GM23338 (cell line): ENCODE data around the gene ATXN2. TPM values are rescaled to one million over a fixed set of nuclear protein-coding genes. Genes with fewer than 3 reads are reported as not detected.
A peak's percentile ranks its signal among the peaks of the same experiment; 100 is the strongest.

Source experiments
- ATAC-seq: fragments of 200-7000 bp; cut with Tn5 transposase; 3 replicates; pipeline ENCODE4 v1.9.1; 2020
- DNase-seq: peaks from one replicate; pipeline ENCODE4 v3.0.0-alpha.2; 2015; ENCODE audit warnings: low spot score
- H2AFZ ChIP-seq: fragments of 200-600 bp; sonication (generic); 2 replicates; pipeline ENCODE4 v1.8.0; 2016; ENCODE audit warnings: antibody characterized with exemption, mild to moderate bottlenecking, moderate library complexity
- H3F3A ChIP-seq: fragments of 200-600 bp; sonication (generic); replicated peaks from 2 replicates; pipeline ENCODE4 v1.8.0; 2017; ENCODE audit warnings: antibody characterized with exemption, mixed run types, low read depth
- H3K27ac ChIP-seq: fragments of 200-600 bp; sonication (generic); 2 replicates; pipeline ENCODE4 v1.6.1; 2016; ENCODE audit warnings: low read depth
- H3K27me3 ChIP-seq: fragments of 200-600 bp; sonication (generic); 2 replicates; pipeline ENCODE4 v1.8.0; 2016; ENCODE audit warnings: mild to moderate bottlenecking, mixed run types, moderate library complexity; ENCODE audit not compliant: insufficient read depth
- H3K36me3 ChIP-seq: fragments of 200-600 bp; sonication (generic); 2 replicates; pipeline ENCODE4 v1.8.0; 2016; ENCODE audit warnings: mild to moderate bottlenecking; ENCODE audit not compliant: insufficient read depth
- H3K4me1 ChIP-seq: fragments of 200-600 bp; sonication (generic); 2 replicates; pipeline ENCODE4 v1.8.0; 2016; ENCODE audit warnings: mild to moderate bottlenecking, moderate library complexity; ENCODE audit not compliant: insufficient read depth
- H3K4me2 ChIP-seq: fragments of 200-600 bp; sonication (generic); 2 replicates; pipeline ENCODE4 v1.7.1; 2017; ENCODE audit warnings: mixed run types
- H3K4me3 ChIP-seq: fragments of 200-600 bp; sonication (generic); 2 replicates; pipeline ENCODE4 v1.6.1; 2016; ENCODE audit warnings: mixed run types
- H3K79me2 ChIP-seq: fragments of 200-600 bp; sonication (generic); replicated peaks from 2 replicates; pipeline ENCODE4 v1.8.0; 2017; ENCODE audit warnings: mild to moderate bottlenecking; ENCODE audit not compliant: insufficient read depth
- H3K9me2 ChIP-seq: fragments of 200-600 bp; sonication (generic); 2 replicates; pipeline ENCODE4 v1.8.0; 2017; ENCODE audit not compliant: insufficient read depth
- H4K20me1 ChIP-seq: fragments of 200-600 bp; sonication (generic); replicated peaks from 2 replicates; pipeline ENCODE4 v1.8.0; 2017; ENCODE audit warnings: mild to moderate bottlenecking; ENCODE audit not compliant: insufficient read depth
- H3K27ac Mint-ChIP-seq: 2 replicates; pipeline ENCODE4 v1.8.0; 2020; ENCODE audit warnings: inconsistent platforms, mild to moderate bottlenecking, moderate library complexity, mixed read lengths
- H3K27me3 Mint-ChIP-seq: 3 replicates; pipeline ENCODE4 v1.8.0; 2022; ENCODE audit warnings: low read depth, mild to moderate bottlenecking, moderate library complexity, mixed read lengths, inconsistent platforms; ENCODE audit not compliant: insufficient read depth, poor library complexity
- H3K36me3 Mint-ChIP-seq: 3 replicates; pipeline ENCODE4 v1.8.0; 2021; ENCODE audit warnings: low read depth, mild to moderate bottlenecking, inconsistent platforms, moderate library complexity, mixed read lengths
- H3K4me1 Mint-ChIP-seq: 3 replicates; pipeline ENCODE4 v1.8.0; 2020; ENCODE audit warnings: mild to moderate bottlenecking, inconsistent platforms, mixed read lengths
- H3K4me3 Mint-ChIP-seq: 3 replicates; pipeline ENCODE4 v1.8.0; 2021; ENCODE audit warnings: moderate library complexity, mild to moderate bottlenecking, inconsistent platforms, mixed read lengths
- H3K9me3 Mint-ChIP-seq: 3 replicates; pipeline ENCODE4 v1.8.0; 2020; ENCODE audit warnings: moderate library complexity, mild to moderate bottlenecking, inconsistent platforms, mixed read lengths
- CREB1 ChIP-seq: fragments of 250-450 bp; sonication (Bioruptor Pico); IDR thresholded peaks from 2 replicates; pipeline ENCODE4 v1.5.0; 2020; ENCODE audit warnings: low read depth, mild to moderate bottlenecking, moderate library complexity
- EZH2 ChIP-seq: fragments of 200-600 bp; sonication (generic); IDR thresholded peaks from one replicate; pipeline ENCODE4 v1.8.0; 2017; ENCODE audit warnings: antibody characterized with exemption, mild to moderate bottlenecking, low read depth; ENCODE audit not compliant: unreplicated experiment
- EZH2phosphoT487 ChIP-seq: fragments of 200-600 bp; sonication (generic); IDR thresholded peaks from one replicate; pipeline ENCODE4 v1.8.1; 2018; ENCODE audit warnings: antibody characterized with exemption; ENCODE audit not compliant: unreplicated experiment
- JUNB ChIP-seq: IDR thresholded peaks from one replicate; pipeline ENCODE4 v1.6.1; 2016; ENCODE audit warnings: antibody characterized with exemption; ENCODE audit not compliant: unreplicated experiment
- NANOG ChIP-seq: IDR thresholded peaks from 2 replicates; pipeline ENCODE4 v1.6.1; 2016; ENCODE audit warnings: antibody characterized with exemption, borderline replicate concordance
- POLR2AphosphoS5 ChIP-seq: IDR thresholded peaks from 2 replicates; pipeline ENCODE4 v1.6.1; 2016; ENCODE audit warnings: antibody characterized with exemption, low read depth
- STAT1 ChIP-seq: IDR thresholded peaks from one replicate; pipeline ENCODE4 v1.6.1; 2016; ENCODE audit warnings: antibody characterized with exemption; ENCODE audit not compliant: unreplicated experiment
- ZNF114 ChIP-seq: fragments of 250-450 bp; sonication (Bioruptor Pico); IDR thresholded peaks from 2 replicates; pipeline ENCODE4 v1.5.0; 2020; ENCODE audit warnings: mild to moderate bottlenecking, moderate library complexity
- ZNF331 ChIP-seq: fragments of 250-450 bp; sonication (Bioruptor Pico); IDR thresholded peaks from 2 replicates; pipeline ENCODE4 v1.5.0; 2020; ENCODE audit warnings: low read depth, mild to moderate bottlenecking, moderate library complexity
- polyA plus RNA-seq: library from polyadenylated mRNA; unstranded; fragments of >200 nt; fragmentation: Nextera tagmentation; extraction: Ambion mirVana; gene quantifications from 2 replicates; pipeline ENCODE4 v1.2.1, GENCODE V29; 2016
- total RNA-seq: library from RNA; depleted of rRNA; stranded (reverse); fragments of >200 nt; shearing (Covaris generic); gene quantifications from 2 replicates; pipeline ENCODE4 v1.2.3, GENCODE V29; 2014
- TF ChIP-seq, protein P1 (sequence below): IDR thresholded peaks from 2 replicates; pipeline ENCODE4 v1.6.1; 2016; ENCODE audit warnings: antibody characterized with exemption
- TF ChIP-seq, protein P2 (sequence below): IDR thresholded peaks from one replicate; pipeline ENCODE4 v1.6.1; 2018; ENCODE audit warnings: antibody characterized with exemption; ENCODE audit not compliant: unreplicated experiment
- TF ChIP-seq, protein P3 (sequence below), 2 experiments: fragments of 200-600 bp in 1 of 2; sonication (generic) in 1 of 2; conservative IDR thresholded peaks; 2 replicates each; pipeline versions ENCODE4 v1.5.1 to v1.6.1; 2016 to 2017; ENCODE audit warnings: antibody characterized with exemption in 2 of 2, low read depth in 2 of 2, mild to moderate bottlenecking in 2 of 2, moderate library complexity in 1 of 2

The ATXN2 gene
- total and polyA plus RNA-seq, 2 experiments from 2014 or later = 44.8 to 59.5 TPM

- peak overlapping the region; percentile 10; the same call in 1 of the 2 replicates for H3K27ac ChIP-seq
- no peak overlapping the region for H3K4me2 ChIP-seq
- H3K27ac Mint-ChIP-seq = peak overlapping the region; percentile 56; the same call in 1 of the 2 replicates
- 0 out of 2 replicates have a peak, but pooled peaks cover 5% of the 10 kb centered on the region for H3K79me2 ChIP-seq
- no peak overlapping the region for H2AFZ ChIP-seq
- ATAC-seq (no peak), DNase-seq (no peak)
- peaks cover 2% of the 10 kb centered on the region for H3K27me3 Mint-ChIP-seq
- no peaks in the 10 kb centered on the region for H3K9me2 ChIP-seq
- H3K4me3 Mint-ChIP-seq = no peak overlapping the region
- no peak for TF ChIP-seq EZH2
- TF ChIP-seq CREB1 (CRISPR knock-in tag) = no peak
- TF ChIP-seq POLR2AphosphoS5 = no peak
- TF ChIP-seq, protein P1, sequence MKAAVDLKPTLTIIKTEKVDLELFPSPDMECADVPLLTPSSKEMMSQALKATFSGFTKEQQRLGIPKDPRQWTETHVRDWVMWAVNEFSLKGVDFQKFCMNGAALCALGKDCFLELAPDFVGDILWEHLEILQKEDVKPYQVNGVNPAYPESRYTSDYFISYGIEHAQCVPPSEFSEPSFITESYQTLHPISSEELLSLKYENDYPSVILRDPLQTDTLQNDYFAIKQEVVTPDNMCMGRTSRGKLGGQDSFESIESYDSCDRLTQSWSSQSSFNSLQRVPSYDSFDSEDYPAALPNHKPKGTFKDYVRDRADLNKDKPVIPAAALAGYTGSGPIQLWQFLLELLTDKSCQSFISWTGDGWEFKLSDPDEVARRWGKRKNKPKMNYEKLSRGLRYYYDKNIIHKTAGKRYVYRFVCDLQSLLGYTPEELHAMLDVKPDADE = no peak
- no peak for TF ChIP-seq ZNF114 (CRISPR knock-in tag)
- TF ChIP-seq, protein P2, sequence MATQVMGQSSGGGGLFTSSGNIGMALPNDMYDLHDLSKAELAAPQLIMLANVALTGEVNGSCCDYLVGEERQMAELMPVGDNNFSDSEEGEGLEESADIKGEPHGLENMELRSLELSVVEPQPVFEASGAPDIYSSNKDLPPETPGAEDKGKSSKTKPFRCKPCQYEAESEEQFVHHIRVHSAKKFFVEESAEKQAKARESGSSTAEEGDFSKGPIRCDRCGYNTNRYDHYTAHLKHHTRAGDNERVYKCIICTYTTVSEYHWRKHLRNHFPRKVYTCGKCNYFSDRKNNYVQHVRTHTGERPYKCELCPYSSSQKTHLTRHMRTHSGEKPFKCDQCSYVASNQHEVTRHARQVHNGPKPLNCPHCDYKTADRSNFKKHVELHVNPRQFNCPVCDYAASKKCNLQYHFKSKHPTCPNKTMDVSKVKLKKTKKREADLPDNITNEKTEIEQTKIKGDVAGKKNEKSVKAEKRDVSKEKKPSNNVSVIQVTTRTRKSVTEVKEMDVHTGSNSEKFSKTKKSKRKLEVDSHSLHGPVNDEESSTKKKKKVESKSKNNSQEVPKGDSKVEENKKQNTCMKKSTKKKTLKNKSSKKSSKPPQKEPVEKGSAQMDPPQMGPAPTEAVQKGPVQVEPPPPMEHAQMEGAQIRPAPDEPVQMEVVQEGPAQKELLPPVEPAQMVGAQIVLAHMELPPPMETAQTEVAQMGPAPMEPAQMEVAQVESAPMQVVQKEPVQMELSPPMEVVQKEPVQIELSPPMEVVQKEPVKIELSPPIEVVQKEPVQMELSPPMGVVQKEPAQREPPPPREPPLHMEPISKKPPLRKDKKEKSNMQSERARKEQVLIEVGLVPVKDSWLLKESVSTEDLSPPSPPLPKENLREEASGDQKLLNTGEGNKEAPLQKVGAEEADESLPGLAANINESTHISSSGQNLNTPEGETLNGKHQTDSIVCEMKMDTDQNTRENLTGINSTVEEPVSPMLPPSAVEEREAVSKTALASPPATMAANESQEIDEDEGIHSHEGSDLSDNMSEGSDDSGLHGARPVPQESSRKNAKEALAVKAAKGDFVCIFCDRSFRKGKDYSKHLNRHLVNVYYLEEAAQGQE = no peak
- TF ChIP-seq EZH2phosphoT487 = no peak
- no peak for TF ChIP-seq NANOG
- no peak for TF ChIP-seq STAT1
- TF ChIP-seq ZNF331 (CRISPR knock-in tag) = no peak
- TF ChIP-seq JUNB = no peak
- no peaks in the 10 kb centered on the region for H3K4me1 ChIP-seq
- no peaks in the 10 kb centered on the region; the same call in 1 of the 2 replicates for H3F3A ChIP-seq
- no peaks in the 10 kb centered on the region for H3K27me3 ChIP-seq
- peaks cover 14% of the 10 kb centered on the region for H3K36me3 ChIP-seq
- H3K9me3 Mint-ChIP-seq = peaks cover 6% of the 10 kb centered on the region; the same call in 1 of the 3 replicates
- H3K36me3 Mint-ChIP-seq = peaks cover 41% of the 10 kb centered on the region
- H4K20me1 ChIP-seq = no peaks in the 10 kb centered on the region; the same call in 1 of the 2 replicates
- no peak overlapping the region for H3K4me3 ChIP-seq
- no peaks in the 10 kb centered on the region for H3K4me1 Mint-ChIP-seq
Measured at GRCh38 chr12:111503116-111503515, 96.0 kb downstream of the ATXN2 start.

- no peaks in the 10 kb centered on the region for H3K27me3 ChIP-seq
- no peak for TF ChIP-seq JUNB
- TF ChIP-seq STAT1 = no peak
- TF ChIP-seq NANOG = no peak
- TF ChIP-seq, protein P1 = no peak
- TF ChIP-seq CREB1 (CRISPR knock-in tag) = no peak
- TF ChIP-seq EZH2 = no peak
- TF ChIP-seq, protein P2 = no peak
- TF ChIP-seq, protein P3, sequence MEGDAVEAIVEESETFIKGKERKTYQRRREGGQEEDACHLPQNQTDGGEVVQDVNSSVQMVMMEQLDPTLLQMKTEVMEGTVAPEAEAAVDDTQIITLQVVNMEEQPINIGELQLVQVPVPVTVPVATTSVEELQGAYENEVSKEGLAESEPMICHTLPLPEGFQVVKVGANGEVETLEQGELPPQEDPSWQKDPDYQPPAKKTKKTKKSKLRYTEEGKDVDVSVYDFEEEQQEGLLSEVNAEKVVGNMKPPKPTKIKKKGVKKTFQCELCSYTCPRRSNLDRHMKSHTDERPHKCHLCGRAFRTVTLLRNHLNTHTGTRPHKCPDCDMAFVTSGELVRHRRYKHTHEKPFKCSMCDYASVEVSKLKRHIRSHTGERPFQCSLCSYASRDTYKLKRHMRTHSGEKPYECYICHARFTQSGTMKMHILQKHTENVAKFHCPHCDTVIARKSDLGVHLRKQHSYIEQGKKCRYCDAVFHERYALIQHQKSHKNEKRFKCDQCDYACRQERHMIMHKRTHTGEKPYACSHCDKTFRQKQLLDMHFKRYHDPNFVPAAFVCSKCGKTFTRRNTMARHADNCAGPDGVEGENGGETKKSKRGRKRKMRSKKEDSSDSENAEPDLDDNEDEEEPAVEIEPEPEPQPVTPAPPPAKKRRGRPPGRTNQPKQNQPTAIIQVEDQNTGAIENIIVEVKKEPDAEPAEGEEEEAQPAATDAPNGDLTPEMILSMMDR (conservative IDR thresholded peaks at IDR 0.05; ENCODE audit: low read depth in 2 of 2) = no peak
- no peak for TF ChIP-seq ZNF114 (CRISPR knock-in tag)
Measured at GRCh38 chr12:111494676-111495075, 104.4 kb downstream of the ATXN2 start.

More at GRCh38 chr12:111494676-111495075, 104.4 kb downstream of the ATXN2 start:
- Histone ChIP-seq H3F3A (no peaks in the 10 kb centered on the region; the same call in 1 of the 2 replicates), H3K9me2 (no peaks in the 10 kb centered on the region), H4K20me1 (peaks cover 12% of the 10 kb centered on the region), H2AFZ (no peak overlapping the region), H3K4me3 (no peak overlapping the region), H3K4me2 (no peak overlapping the region), H3K36me3 (no peaks in the 10 kb centered on the region; the same call in 1 of the 2 replicates), H3K4me1 (no peaks in the 10 kb centered on the region), H3K79me2 (peaks cover 5% of the 10 kb centered on the region; the same call in 1 of the 2 replicates), H3K27ac (no peak overlapping the region)
- ATAC-seq = no peak
- H3K27ac Mint-ChIP-seq = peak overlapping the region; percentile 71; the same call in 1 of the 2 replicates
- no peak for DNase-seq
- H3K4me1 Mint-ChIP-seq = no peaks in the 10 kb centered on the region
- H3K36me3 Mint-ChIP-seq = peaks cover 44% of the 10 kb centered on the region
- H3K4me3 Mint-ChIP-seq = no peak overlapping the region
- no peaks in the 10 kb centered on the region for H3K9me3 Mint-ChIP-seq
- H3K27me3 Mint-ChIP-seq = peaks cover 1% of the 10 kb centered on the region
